ENCODE data around the gene IGFL2. TPM values are rescaled to one million over a fixed set of nuclear protein-coding genes. Genes with fewer than 3 reads are reported as not detected.
"Not testable (repeated sequence)": the region's sequence is repeated elsewhere in the genome, so short reads cannot be mapped to it uniquely, and the experiment has no call there.

IGFL2 gene
- 1 to 10 TPM in 1 of 2 donors, not detected in 1; 2.5 TPM for total RNA-seq

GRCh38 chr19:46147791-46148288 lies at the start of gene IGFL2:
TSS of gene IGFL2 (plus strand) at chr19:46148238. CDS start at chr19:46148279, 41 bp downstream.
- Histone ChIP-seq H3K9ac (ENCODE audit: low read depth in 2 of 2, low read length in 2 of 2) (no peak within 1 kb of the TSS), H3K27me3 (no peaks in the 10 kb centered on the region), H3K4me1 (no peaks in the 10 kb centered on the region), H3K36me3 (no peaks in the 10 kb centered on the region), H3K9me3 (no peaks in the 10 kb centered on the region), H3K27ac (no peak within 1 kb of the TSS), H3K4me3 (no peak within 1 kb of the TSS)
- intact Hi-C loops (cut with DNase I), result no loop called here
- TF ChIP-seq CTCF (IDR thresholded peaks at IDR 0.05), result no peak
- no peak for DNase-seq

GRCh38 chr19:46100344-46100743 lies 47.7 kb upstream of the IGFL2 start:
- Histone ChIP-seq H3K4me1 (no peaks in the 10 kb centered on the region), H3K36me3 (no peaks in the 10 kb centered on the region), H3K9ac (ENCODE audit: low read depth in 2 of 2, low read length in 2 of 2) (no peak overlapping the region), H3K27ac (no peak overlapping the region), H3K4me3 (no peak overlapping the region), H3K9me3 (no peaks in the 10 kb centered on the region), H3K27me3 (no peaks in the 10 kb centered on the region)
- DNase-seq, result no peak
- intact Hi-C loops (cut with DNase I), result no loop called here
- TF ChIP-seq CTCF (IDR thresholded peaks at IDR 0.05), result no peak

- Histone ChIP-seq H3K9me3 (no peaks in the 10 kb centered on the region), H3K27ac (no peak overlapping the region), H3K36me3 (no peaks in the 10 kb centered on the region), H3K4me3 (no peak overlapping the region), H3K27me3 (no peaks in the 10 kb centered on the region), H3K4me1 (no peaks in the 10 kb centered on the region), H3K9ac (ENCODE audit: low read depth in 2 of 2, low read length in 2 of 2) (no peak overlapping the region)
- intact Hi-C loops (cut with DNase I), result no loop called here
- no peak for TF ChIP-seq CTCF (IDR thresholded peaks at IDR 0.05)
- no peak for DNase-seq
Observed at GRCh38 chr19:46101293-46101692, 46.7 kb upstream of the IGFL2 start.

- H3K4me1 ChIP-seq; H3K9ac ChIP-seq (ENCODE audit: low read depth in 2 of 2, low read length in 2 of 2); DNase-seq; H3K36me3 ChIP-seq; H3K27me3 ChIP-seq; intact Hi-C loops (cut with DNase I); H3K27ac ChIP-seq; H3K9me3 ChIP-seq; H3K4me3 ChIP-seq: not testable (repeated sequence)
Observed at GRCh38 chr19:46102333-46102732, 45.7 kb upstream of the IGFL2 start.

- no peak for DNase-seq
- Histone ChIP-seq H3K4me1 (no peaks in the 10 kb centered on the region), H3K4me3 (no peak overlapping the region), H3K36me3 (no peaks in the 10 kb centered on the region), H3K9me3 (no peaks in the 10 kb centered on the region), H3K27me3 (no peaks in the 10 kb centered on the region), H3K27ac (no peak overlapping the region), H3K9ac (ENCODE audit: low read depth in 2 of 2, low read length in 2 of 2) (no peak overlapping the region)
- no peak for TF ChIP-seq CTCF (IDR thresholded peaks at IDR 0.05)
- intact Hi-C loops (cut with DNase I), result no loop called here
Observed at GRCh38 chr19:46107371-46107770, 40.7 kb upstream of the IGFL2 start.

GRCh38 chr19:46109876-46110275 lies 38.2 kb upstream of the IGFL2 start:
- Histone ChIP-seq H3K9ac (ENCODE audit: low read depth in 2 of 2, low read length in 2 of 2) (no peak overlapping the region), H3K27ac (no peak overlapping the region), H3K27me3 (no peaks in the 10 kb centered on the region), H3K9me3 (no peaks in the 10 kb centered on the region), H3K4me3 (no peak overlapping the region), H3K4me1 (no peaks in the 10 kb centered on the region), H3K36me3 (no peaks in the 10 kb centered on the region)
- TF ChIP-seq CTCF (IDR thresholded peaks at IDR 0.05), result no peak
- DNase-seq, result no peak
- intact Hi-C loops (cut with DNase I), result no loop called here
